ENCODE measurements around the gene PDE8B.

DNA sequence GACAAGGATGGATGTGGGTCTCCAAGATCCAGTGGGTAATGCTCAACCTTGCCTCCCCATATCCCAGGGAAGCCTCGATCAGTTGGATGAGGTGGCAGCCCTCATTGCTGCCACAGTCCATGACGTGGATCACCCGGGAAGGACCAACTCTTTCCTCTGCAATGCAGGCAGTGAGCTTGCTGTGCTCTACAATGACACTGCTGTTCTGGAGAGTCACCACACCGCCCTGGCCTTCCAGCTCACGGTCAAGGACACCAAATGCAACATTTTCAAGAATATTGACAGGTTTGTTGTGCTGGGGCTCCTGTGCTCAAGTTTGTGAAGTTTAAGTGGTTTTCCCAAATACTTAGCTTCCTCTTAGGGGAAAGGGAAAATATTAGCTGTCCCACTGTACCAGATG, 207.7 kb downstream of the PDE8B start:
- TF ChIP-seq, protein P1, sequence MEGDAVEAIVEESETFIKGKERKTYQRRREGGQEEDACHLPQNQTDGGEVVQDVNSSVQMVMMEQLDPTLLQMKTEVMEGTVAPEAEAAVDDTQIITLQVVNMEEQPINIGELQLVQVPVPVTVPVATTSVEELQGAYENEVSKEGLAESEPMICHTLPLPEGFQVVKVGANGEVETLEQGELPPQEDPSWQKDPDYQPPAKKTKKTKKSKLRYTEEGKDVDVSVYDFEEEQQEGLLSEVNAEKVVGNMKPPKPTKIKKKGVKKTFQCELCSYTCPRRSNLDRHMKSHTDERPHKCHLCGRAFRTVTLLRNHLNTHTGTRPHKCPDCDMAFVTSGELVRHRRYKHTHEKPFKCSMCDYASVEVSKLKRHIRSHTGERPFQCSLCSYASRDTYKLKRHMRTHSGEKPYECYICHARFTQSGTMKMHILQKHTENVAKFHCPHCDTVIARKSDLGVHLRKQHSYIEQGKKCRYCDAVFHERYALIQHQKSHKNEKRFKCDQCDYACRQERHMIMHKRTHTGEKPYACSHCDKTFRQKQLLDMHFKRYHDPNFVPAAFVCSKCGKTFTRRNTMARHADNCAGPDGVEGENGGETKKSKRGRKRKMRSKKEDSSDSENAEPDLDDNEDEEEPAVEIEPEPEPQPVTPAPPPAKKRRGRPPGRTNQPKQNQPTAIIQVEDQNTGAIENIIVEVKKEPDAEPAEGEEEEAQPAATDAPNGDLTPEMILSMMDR (IDR thresholded peaks at IDR 0.05 in 4 of 5, conservative IDR thresholded peaks at IDR 0.05 in 1 of 5), result no peak
- no peak for TF ChIP-seq POLR2A (IDR thresholded peaks at IDR 0.05)

Measured in gastrocnemius medialis (tissue), 4 donors.